NCI-H2029 treated with DMSO at 0.1 percent for 48 hours (cell line): ENCODE measurements around the gene MAP1LC3B.
"Not testable (repeated sequence)": the region's sequence is repeated elsewhere in the genome, so short reads cannot be mapped to it uniquely, and the experiment has no call there.

Source experiments
- DNase-seq: peaks from one replicate; lab custom pipeline; 2025; lab: John Stamatoyannopoulos, UW

MAP1LC3B gene

GRCh38 chr16:87360862-87361610 lies 31.1 kb upstream of the MAP1LC3B start:
- DNase-seq: no peak

DNA sequence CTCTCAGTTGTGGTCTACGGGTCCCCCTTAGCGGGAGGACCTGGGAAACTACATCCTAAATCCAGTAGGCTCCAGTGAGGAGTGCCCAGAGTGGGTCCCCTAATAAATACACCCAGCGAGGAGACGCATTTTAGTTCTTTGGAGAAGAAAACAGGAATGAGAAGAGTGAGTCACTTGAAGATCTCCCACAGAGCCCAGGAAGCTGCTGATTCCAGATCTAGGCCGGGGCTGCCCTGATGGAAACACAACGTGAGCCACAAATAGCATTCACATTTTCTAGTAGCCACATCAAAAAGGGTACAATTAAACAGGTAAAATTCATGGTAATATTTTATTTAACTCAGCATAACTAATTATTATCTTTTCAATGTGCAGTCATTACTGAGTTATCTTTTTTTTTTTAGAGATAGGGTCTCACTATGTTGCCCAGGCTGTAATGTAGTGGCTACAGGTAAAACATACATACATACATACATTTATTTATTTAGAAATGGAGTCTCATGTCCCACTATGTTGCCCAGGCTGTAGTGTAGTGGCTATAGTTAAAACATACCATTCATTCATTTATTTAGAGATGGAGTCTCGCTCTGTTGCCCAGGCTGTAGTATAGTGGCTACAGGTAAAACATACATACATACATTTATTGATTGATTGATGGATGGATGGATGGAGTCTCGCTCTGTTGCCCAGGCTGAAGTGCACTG lies 30.1 kb upstream of the MAP1LC3B start:
- DNase-seq: no peak

DNA sequence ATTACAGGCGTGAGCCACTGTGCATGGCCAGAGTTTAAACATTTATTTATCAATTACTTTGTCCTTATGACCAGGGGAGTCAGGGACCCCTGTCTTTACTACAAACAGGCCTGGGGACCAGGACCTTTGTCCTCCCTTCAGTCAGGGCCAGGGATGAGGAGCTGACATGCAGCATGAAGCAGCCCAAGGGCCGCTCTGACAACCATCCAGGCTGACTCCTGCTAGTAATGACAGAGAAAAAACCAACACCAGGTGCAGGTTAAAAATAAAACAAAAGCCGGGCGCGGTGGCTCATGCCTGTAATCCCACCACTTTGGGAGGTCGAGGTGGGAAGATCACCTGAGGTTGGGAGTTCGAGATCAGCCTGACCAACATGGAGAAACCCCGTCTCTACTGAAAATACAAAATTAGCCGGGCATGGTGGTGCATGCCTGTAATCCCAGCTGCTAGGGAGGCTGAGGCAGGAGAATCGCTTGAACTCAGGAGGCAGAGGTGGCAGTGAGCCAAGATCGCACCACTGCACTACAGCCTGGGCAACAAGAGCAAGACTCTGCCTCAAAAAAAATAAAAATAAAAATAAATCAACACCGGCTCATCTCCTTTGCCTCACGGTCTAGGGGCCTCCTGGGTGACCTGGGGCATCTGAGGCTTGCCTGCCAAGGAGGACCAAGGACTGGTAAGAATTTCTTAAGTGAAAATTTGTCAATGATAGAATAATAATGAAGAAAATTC lies 29.1 kb upstream of the MAP1LC3B start:
- not testable (repeated sequence) for DNase-seq

- DNase-seq: peak; percentile 6
Observed at GRCh38 chr16:87363771-87364455, 28.2 kb upstream of the MAP1LC3B start.

DNA sequence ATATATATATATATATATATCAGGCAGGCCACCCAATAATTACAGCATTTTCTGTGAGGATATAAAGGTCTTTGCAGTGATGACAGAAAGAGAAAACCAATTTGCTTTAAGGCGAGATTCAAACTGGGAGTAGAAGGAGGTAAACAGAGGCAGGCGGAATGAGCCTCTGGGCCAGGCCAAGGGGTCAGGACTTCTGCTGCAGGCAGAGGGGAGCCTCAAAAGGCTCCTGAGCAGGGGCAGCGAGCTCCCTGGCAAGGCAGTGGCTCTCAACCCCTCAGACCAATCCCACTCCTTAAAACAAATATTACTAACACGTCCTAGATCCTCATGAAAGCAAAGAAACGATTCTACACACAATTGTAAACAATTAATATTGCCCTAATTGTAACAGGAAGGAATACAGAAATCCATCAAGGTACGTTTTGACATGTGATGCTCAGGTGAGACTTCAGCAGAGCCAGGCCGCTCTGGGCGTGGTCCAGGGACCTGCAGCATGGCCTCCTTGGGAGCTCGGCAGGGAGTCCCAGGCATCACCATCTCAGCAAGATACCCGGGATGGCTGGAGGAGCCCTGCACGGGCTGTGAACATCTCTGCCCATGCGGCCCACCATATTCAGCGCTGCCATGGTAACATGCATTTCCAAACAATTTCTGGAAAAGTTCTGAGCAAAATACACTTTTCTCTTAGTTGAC lies 27.0 kb upstream of the MAP1LC3B start:
- no peak for DNase-seq

DNA sequence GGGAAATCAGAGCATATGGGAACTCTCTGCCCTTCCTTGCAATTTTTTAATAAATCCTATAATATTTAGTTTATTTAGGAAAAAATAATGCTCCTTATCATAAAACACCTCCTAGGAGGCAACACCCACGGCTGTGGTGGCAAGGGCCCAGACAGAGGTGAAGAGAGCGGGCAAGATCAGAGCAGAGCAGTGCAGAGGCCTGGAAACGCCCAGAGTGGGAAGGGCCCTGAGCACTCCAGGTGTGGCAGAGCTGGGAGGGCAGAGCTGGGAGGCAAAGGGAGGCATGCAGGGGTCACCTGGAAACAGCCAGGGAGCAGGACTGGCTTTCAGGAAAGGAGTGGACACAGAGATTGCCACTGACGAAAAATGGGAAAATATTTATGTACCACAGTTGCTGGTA lies 25.8 kb upstream of the MAP1LC3B start:
- no peak for DNase-seq

- no peak for DNase-seq
Observed at GRCh38 chr16:87366930-87367329, 25.2 kb upstream of the MAP1LC3B start.

GRCh38 chr16:87367529-87367928 lies 24.6 kb upstream of the MAP1LC3B start:
- no peak for DNase-seq

DNA sequence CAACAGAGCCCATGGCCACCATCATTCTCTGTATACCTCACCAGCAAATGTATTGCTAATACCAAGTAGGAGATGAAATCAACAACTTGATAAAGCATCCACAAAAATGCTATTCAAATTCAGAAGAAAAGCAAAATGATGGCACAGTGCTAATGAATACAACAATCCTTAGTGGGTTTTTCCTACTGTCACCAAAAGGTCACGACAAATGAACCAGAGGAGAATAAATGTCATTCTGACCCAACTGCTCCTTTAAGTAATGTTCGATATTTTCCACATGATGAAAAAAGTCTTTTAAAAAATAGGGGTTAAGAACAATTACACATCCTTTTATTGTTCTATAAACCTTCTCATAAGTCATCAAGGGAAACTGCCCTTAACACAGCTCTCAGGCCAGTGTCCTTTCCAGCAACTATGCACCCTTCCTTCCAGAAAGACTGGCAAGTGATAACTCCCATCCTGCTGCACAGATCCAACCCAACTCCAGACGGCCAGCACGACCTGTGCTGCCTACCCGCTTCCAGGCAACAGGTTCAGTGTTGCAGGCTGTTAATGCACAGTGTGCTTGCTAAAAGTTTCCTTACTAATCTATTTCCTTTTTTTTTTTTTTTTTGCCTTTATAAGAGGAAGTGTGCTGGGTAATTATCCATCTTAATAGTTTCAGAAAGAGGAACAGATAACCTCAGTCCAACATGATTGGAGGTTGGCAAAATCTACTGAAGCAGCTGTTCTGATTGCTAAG lies 23.9 kb upstream of the MAP1LC3B start:
- no peak for DNase-seq

- DNase-seq: no peak
Observed at GRCh38 chr16:87369117-87369765, 22.9 kb upstream of the MAP1LC3B start.

DNA sequence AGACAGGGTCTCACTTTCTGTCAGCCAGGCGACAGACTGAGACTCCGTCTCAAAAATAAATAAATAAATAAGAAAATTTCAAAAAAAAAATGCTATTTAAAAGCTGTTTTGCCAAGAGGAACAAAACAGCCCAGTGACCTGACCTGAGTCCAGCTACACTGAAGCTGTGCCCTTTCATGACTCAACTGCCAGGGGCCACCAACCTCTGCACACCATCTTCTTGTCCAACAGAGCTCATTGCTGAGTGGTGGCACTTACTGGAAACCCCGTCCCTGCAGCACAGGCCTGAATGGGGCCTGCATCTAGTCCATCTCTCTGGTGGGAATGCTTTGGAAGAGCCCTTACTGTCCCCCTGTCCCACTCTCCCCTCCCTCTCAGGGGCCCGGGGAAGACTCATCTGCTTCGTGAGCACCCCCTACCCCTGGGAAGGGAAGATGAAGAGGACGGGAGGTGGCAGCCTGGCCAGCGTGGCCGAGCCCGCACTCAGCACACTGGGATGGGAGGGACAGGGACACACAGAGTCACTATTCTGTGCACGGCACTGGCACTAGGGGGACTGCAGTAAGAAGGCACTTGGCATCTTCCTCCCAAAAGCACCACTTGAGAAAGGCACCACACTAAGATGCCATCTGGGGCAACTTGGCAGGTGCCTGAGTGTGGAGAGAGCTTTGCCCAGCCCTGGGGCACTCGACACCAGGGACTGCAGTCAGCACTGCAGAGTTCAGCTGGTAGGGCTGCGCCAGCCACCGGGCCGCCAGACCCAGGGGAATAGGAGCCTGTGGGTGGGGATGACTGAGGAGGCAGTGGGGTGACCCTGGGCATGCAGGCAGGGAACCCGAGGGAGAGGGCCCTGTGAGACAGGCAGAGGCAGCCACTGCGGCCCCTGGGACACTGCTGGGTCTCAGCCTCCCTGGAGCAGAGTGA lies 22.1 kb upstream of the MAP1LC3B start:
- DNase-seq: no peak

- no peak for DNase-seq
Observed at GRCh38 chr16:87371261-87371866, 20.8 kb upstream of the MAP1LC3B start.

DNA sequence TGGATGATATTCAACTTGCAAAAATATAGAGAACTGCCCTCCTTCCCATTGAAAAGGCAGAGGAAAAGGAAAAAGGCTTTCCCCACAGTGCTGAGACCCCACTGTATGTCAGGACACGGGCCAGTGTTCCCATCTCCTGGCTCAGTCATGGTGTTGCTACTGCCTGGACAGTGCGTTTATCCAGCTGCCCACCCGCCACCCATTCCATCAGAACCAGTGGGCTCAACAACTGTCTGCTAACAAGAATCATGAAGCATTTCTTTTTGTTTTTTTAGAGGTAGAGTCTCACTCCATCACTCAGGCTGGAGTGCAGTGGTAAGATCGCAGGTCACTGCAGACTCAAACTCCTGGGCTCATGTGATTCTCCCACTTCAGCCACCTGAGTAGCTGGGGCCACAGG lies 19.8 kb upstream of the MAP1LC3B start:
- DNase-seq: no peak

DNA sequence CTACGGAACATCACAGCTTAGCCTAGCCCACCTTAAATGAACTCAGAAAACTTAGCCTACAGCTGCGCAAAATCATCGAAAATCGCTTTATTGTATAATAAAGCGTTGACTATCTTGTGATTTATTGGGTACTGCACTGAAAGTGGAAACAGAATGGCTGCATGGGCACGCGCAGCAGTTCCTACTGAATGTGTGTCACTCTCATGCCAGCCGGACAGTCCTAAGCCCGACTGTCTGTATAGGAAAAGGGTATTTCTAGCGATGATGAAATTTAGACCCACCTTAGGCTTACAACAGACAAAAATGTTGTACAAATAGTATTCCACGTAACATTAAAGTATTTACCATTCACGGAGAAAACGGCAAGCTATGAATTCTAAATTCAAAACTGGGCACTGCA lies 17.8 kb upstream of the MAP1LC3B start:
- DNase-seq: no peak

- DNase-seq: no peak
Observed at GRCh38 chr16:87375426-87376135, 16.6 kb upstream of the MAP1LC3B start.

- DNase-seq: no peak
Observed at GRCh38 chr16:87376660-87377059, 15.5 kb upstream of the MAP1LC3B start.

DNA sequence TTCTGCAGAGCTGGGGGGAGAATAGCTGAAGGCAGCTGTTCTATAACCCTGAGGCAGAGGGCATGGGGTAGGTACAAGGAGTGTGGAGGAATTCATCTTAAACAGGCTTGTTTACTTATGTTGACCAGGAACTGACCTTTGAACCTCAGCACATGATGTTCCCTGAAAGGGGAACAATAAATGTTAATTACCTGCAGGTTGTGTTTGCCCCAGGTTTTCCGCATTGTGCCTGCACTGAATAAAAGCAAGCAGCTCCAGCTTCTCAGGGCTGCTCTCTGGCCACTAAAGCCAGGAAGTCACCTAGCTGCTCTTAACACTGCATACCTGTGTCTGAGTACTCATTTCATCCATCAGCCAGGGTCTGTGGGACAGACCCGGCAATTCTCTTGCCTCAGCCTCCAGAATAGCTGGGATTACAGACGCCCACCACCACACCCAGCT lies 12.8 kb upstream of the MAP1LC3B start:
- not testable (repeated sequence) for DNase-seq

- DNase-seq: no peak
Observed at GRCh38 chr16:87380403-87380802, 11.7 kb upstream of the MAP1LC3B start.
